SK-N-SH (cell line): ENCODE results near the gene DSTN. TPM values are rescaled to one million over a fixed set of nuclear protein-coding genes. Genes with fewer than 3 reads are reported as not detected.
A peak's percentile ranks its signal among the peaks of the same experiment; 100 is the strongest.

Source experiments
- CTCF ChIA-PET: fragments of 300-600, 350-600 bp; formaldehyde crosslinking; extraction: SDS; loops from one replicate; lab custom pipeline; 2021; lab: Yijun Ruan, JAX
- POLR2A ChIA-PET: fragments of 350-600 bp; sonication (Branson Sonifier 250); formaldehyde crosslinking; extraction: SDS; loops from one replicate; lab custom pipeline; 2020; ENCODE audit warnings: antibody characterized with exemption, inconsistent platforms; lab: Yijun Ruan, JAX
- DNase-seq: peaks from one replicate; pipeline ENCODE4 v3.0.0; 2012
- H2AFZ ChIP-seq: fragments of 200-600 bp; sonication (generic); 2 replicates; pipeline ENCODE4 v1.8.1; 2016; ENCODE audit warnings: antibody characterized with exemption, mild to moderate bottlenecking, low read depth
- H3F3A ChIP-seq: fragments of 200-600 bp; sonication (generic); replicated peaks from 2 replicates; pipeline ENCODE3; 2016; ENCODE audit warnings: antibody characterized with exemption, mild to moderate bottlenecking; ENCODE audit not compliant: insufficient read depth
- H3K27ac ChIP-seq, 2 experiments: fragments of 200-500 bp in 1 of 2; fragments of 200-600 bp in 1 of 2; sonication (Bioruptor generic) in 1 of 2; sonication (generic), shearing (Covaris generic) in 1 of 2; 2 replicates each; pipeline versions ENCODE4 v1.5.1 to v1.6.1; 2014 to 2016; ENCODE audit warnings: low read depth in 2 of 2, inconsistent platforms in 1 of 2, low read length in 1 of 2, mild to moderate bottlenecking in 1 of 2, mixed read lengths in 1 of 2
- H3K27me3 ChIP-seq: fragments of 200-600 bp; sonication (generic), shearing (Covaris generic); 2 replicates; pipeline ENCODE4 v1.6.1; 2016; ENCODE audit warnings: mixed run types; ENCODE audit not compliant: insufficient read depth
- H3K36me3 ChIP-seq, 2 experiments: fragments of 200-500 bp in 1 of 2; fragments of 200-600 bp in 1 of 2; sonication (Bioruptor generic) in 1 of 2; sonication (generic) in 1 of 2; replicated peaks in 1 of 2; 2 replicates each; pipeline versions ENCODE3 to v1.5.1; 2014 to 2016; ENCODE audit warnings: low read length in 1 of 2, mild to moderate bottlenecking in 1 of 2; ENCODE audit not compliant: insufficient read depth in 2 of 2, control insufficient read depth in 1 of 2
- H3K4me1 ChIP-seq, 2 experiments: fragments of 200-500 bp in 1 of 2; fragments of 200-600 bp in 1 of 2; sonication (Bioruptor generic) in 1 of 2; sonication (generic), shearing (Covaris generic) in 1 of 2; 2 replicates each; pipeline versions ENCODE4 v1.5.1 to v1.6.1; 2014 to 2016; ENCODE audit warnings: low read depth in 1 of 2, low read length in 1 of 2, mixed run types in 1 of 2; ENCODE audit not compliant: insufficient read depth in 2 of 2, control insufficient read depth in 1 of 2
- H3K4me2 ChIP-seq: fragments of 200-600 bp; sonication (generic), shearing (Covaris generic); 2 replicates; pipeline ENCODE4 v1.6.1; 2017; ENCODE audit warnings: mixed run types
- H3K4me3 ChIP-seq, 2 experiments: fragments of 200-500 bp in 1 of 2; fragments of 200-600 bp in 1 of 2; sonication (Bioruptor generic) in 1 of 2; sonication (generic), shearing (Covaris generic) in 1 of 2; 2 replicates each; pipeline versions ENCODE4 v1.5.1 to v1.8.1; 2014 to 2016; ENCODE audit warnings: low read depth in 2 of 2, inconsistent platforms in 1 of 2, low read length in 1 of 2, mild to moderate bottlenecking in 1 of 2, mixed read lengths in 1 of 2, moderate library complexity in 1 of 2
- H3K79me2 ChIP-seq: fragments of 200-600 bp; sonication (generic); 2 replicates; pipeline ENCODE4 v1.8.1; 2017; ENCODE audit warnings: mild to moderate bottlenecking; ENCODE audit not compliant: insufficient read depth
- H3K9ac ChIP-seq: fragments of 200-600 bp; sonication (generic); 2 replicates; pipeline ENCODE4 v1.6.1; 2017; ENCODE audit warnings: mixed run types
- H3K9me2 ChIP-seq: fragments of 200-600 bp; sonication (generic); 2 replicates; pipeline ENCODE4 v1.6.1; 2017; ENCODE audit warnings: mixed run types
- H3K9me3 ChIP-seq: fragments of 200-600 bp; sonication (generic); 2 replicates; pipeline ENCODE4 v1.6.1; 2017; ENCODE audit warnings: mixed run types, mild to moderate bottlenecking, moderate library complexity
- H4K20me1 ChIP-seq: fragments of 200-600 bp; sonication (generic); 2 replicates; pipeline ENCODE4 v1.6.1; 2017; ENCODE audit warnings: mild to moderate bottlenecking, mixed run types; ENCODE audit not compliant: insufficient read depth
- ELF1 ChIP-seq: IDR thresholded peaks from 2 replicates; pipeline ENCODE4 v1.4.0; 2012
- EP300 ChIP-seq, 2 experiments: IDR thresholded peaks; 2 replicates each; pipeline versions ENCODE4 v1.4.0 to v1.6.1; 2012; ENCODE audit warnings: borderline replicate concordance in 1 of 2, low read depth in 1 of 2, low read length in 1 of 2
- EZH2phosphoT487 ChIP-seq: fragments of 200-600 bp; sonication (generic); IDR thresholded peaks from 2 replicates; pipeline ENCODE4 v1.6.1; 2017; ENCODE audit warnings: low read depth, mixed run types, mild to moderate bottlenecking, antibody characterized with exemption, moderate library complexity, borderline replicate concordance
- FOSL2 ChIP-seq: IDR thresholded peaks from 2 replicates; pipeline ENCODE4 v1.4.0; 2012; ENCODE audit warnings: low read depth, mild to moderate bottlenecking, moderate library complexity, borderline replicate concordance
- FOXM1 ChIP-seq: IDR thresholded peaks from 2 replicates; pipeline ENCODE4 v1.4.0; 2012; ENCODE audit warnings: low read depth, mild to moderate bottlenecking
- GABPA ChIP-seq: IDR thresholded peaks from 2 replicates; pipeline ENCODE4 v1.4.0; 2012; ENCODE audit warnings: low read depth, mild to moderate bottlenecking
- GATA2 ChIP-seq: sonication (generic); formaldehyde crosslinking; IDR thresholded peaks from 2 replicates; pipeline ENCODE4 v1.5.0; 2020; ENCODE audit warnings: mild to moderate bottlenecking, missing genetic modification reagents
- JUND ChIP-seq: IDR thresholded peaks from 2 replicates; pipeline ENCODE4 v1.4.0; 2012
- NRF1 ChIP-seq: IDR thresholded peaks from 2 replicates; pipeline ENCODE4 v1.6.1; 2012; ENCODE audit warnings: low read depth, mild to moderate bottlenecking, low read length
- POLR2AphosphoS5 ChIP-seq: IDR thresholded peaks from 2 replicates; pipeline ENCODE4 v1.6.1; 2012; ENCODE audit warnings: low read depth, low read length
- REST ChIP-seq: IDR thresholded peaks from 2 replicates; pipeline ENCODE4 v1.6.1; 2012; ENCODE audit warnings: mild to moderate bottlenecking, low read depth, low read length, moderate library complexity
- RFX5 ChIP-seq: IDR thresholded peaks from 2 replicates; pipeline ENCODE4 v1.6.1; 2012; ENCODE audit warnings: mild to moderate bottlenecking, improper control_type of control experiment, low read length
- SIN3A ChIP-seq: IDR thresholded peaks from 2 replicates; pipeline ENCODE4 v1.6.1; 2012; ENCODE audit warnings: low read depth, mild to moderate bottlenecking, low read length, moderate library complexity, borderline replicate concordance
- TEAD4 ChIP-seq: IDR thresholded peaks from 2 replicates; pipeline ENCODE4 v1.4.0; 2012; ENCODE audit warnings: mild to moderate bottlenecking, borderline replicate concordance; ENCODE audit not compliant: insufficient read depth
- YY1 ChIP-seq: IDR thresholded peaks from 2 replicates; pipeline ENCODE4 v1.4.0; 2012; ENCODE audit warnings: low read depth, mild to moderate bottlenecking
- WGBS: methylation state at CpG from one replicate; pipeline ENCODE4 v1.1.6; 2017; ENCODE audit warnings: low lambda C conversion rate; 5-methylcytosine and 5-hydroxymethylcytosine counted together
- polyA plus RNA-seq, 3 experiments: library from polyadenylated mRNA; depleted of rRNA; stranded (reverse); fragments of >200 nt; gene quantifications; 2 replicates each; pipeline ENCODE4 v1.2.3, GENCODE V29; 2012

Gene DSTN
- polyA plus RNA-seq, 1 of the 3 experiments (the other 2 are of a cell fraction), result 167 TPM

GRCh38 chr20:17657079-17657825, 87.4 kb downstream of the DSTN start (continued):
- TF ChIP-seq NRF1, result no peak
- no peak for TF ChIP-seq SIN3A
- no peak for TF ChIP-seq EZH2phosphoT487
- no peak for TF ChIP-seq GATA2
- TF ChIP-seq FOXM1, result no peak
- no peak for TF ChIP-seq ELF1
- TF ChIP-seq, all 33 proteins: peak for 0

- Histone ChIP-seq H3K36me3 (peaks cover 8 to 34% of the 10 kb centered on the region in 2 experiments), H2AFZ (no peak overlapping the region), H4K20me1 (peaks cover 55% of the 10 kb centered on the region)
These were observed 88.2 kb downstream of the DSTN start for GRCh38 chr20:17657898-17658647.

More at GRCh38 chr20:17657898-17658647, 88.2 kb downstream of the DSTN start:
- Histone ChIP-seq H3F3A (peaks cover 20% of the 10 kb centered on the region), H3K4me2 (no peak overlapping the region), H3K27me3 (no peaks in the 10 kb centered on the region), H3K9ac (no peak overlapping the region), H3K9me3 (no peaks in the 10 kb centered on the region), H3K4me1 (peaks cover 0 to 22% of the 10 kb centered on the region in 2 experiments; a peak in 2 of 4 replicates), H3K79me2 (peaks cover 87% of the 10 kb centered on the region), H3K9me2 (no peaks in the 10 kb centered on the region), H3K4me3 (no peak overlapping the region), H3K27ac (no peak overlapping the region)
- TF ChIP-seq TEAD4 (no peak), POLR2AphosphoS5 (no peak), EP300 (IDR thresholded peaks at IDR 0.05; ENCODE audit: borderline replicate concordance in 1 of 2, low read depth in 1 of 2, low read length in 1 of 2) (no peak), REST (no peak), FOSL2 (no peak), RFX5 (no peak), ELF1 (no peak), SIN3A (no peak), GABPA (no peak), FOXM1 (no peak), JUND (no peak), YY1 (no peak)
- ChIA-PET CTCF (interaction anchor here (1.0 kb wide), 1 partner anchor 9 kb away, joined by 5 read pairs; no protein-coding TSS in a partner anchor), POLR2A (no interaction called here)
- DNase-seq, result peak; percentile 2
- WGBS, result 98% methylated on average over 9 of the region's 9 CpGs
